ENCODE data around the gene PHLDB1. TPM values are rescaled to one million over a fixed set of nuclear protein-coding genes. Genes with fewer than 3 reads are reported as not detected.
A peak's percentile ranks its signal among the peaks of the same experiment; 100 is the strongest.
"Not testable (repeated sequence)": the region's sequence is repeated elsewhere in the genome, so short reads cannot be mapped to it uniquely, and the experiment has no call there.

Gene PHLDB1
- polyA plus RNA-seq (ENCODE audit: insufficient read length in 4 of 4), result 100 to 1,000 TPM; 103 to 191 (median 146) TPM

DNA sequence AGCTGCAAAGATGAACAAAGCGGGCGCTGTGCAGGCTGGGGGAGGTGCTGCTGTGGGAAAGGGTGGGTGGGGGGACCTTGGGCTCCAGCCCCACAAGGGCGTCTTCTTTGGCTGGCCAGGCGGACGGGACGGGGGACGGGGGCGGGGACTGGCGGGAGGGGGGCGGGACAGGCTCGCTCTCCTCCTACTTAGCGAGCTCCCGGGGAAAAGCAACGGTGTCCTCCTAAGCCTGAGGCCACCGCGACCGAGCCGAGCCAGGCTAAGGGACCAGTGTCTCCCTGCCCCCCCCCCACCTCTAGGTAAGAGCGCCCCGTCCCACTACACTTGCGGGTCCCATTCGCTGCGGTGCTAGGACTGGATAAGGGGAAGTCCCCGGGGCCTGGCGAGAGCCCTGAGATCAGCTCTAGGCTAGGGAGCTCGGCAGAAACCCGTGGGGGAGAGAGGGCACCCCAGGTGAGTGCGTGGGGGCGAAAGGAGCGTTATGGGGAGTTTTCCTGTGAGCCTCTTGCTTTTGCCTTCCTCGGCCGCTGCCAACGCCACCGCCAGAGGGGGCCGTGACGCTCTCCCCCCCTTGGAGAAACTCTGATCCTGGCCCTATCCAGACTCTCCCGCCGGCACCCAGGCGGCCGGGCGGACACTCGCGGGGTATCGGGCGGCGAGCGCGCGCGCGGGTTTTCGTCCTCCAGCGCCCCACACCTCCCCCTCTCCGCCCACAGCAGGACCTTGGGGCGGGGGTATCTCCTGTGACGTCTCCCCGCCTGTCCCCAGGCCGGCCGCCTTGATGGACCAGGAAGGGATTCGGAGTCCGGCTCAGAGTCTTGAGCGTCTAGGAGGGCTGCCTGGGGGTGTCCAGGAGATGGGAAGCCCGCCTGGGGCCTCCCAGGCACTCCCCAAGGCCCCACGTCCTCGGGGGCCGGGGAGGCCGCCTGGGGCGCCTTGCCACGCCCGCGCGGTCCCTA is at the start of gene PHLDB1:
Gene PHLDB1, plus strand, starts transcription at position 215 of the 959 bp plus-strand sequence. CDS start 6,222 bp downstream, outside the sequence.
- no peak for DNase-seq (ENCODE audit: low read depth in 4 of 4, low spot score in 2 of 4)

DNA sequence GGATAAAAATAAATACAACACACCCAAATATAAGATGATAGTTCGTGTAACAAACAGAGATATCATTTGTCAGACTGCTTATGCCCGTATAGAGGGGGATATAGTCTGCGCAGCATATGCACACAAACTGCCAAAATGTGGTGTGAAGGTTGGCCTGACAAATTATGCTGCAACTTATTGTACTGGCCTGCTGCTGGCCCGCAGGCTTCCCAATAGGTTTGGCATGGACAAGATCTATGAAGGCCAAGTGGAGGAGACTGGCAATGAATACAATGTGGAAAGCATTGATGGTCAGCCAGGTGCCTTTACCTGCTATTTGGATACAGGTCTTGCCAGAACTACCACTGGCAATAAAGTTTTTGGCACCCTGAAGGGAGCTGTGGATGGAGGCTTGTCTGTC is 46.6 kb upstream of the PHLDB1 start:
- DNase-seq (ENCODE audit: low read depth in 4 of 4, low spot score in 2 of 4), result no peak

DNA sequence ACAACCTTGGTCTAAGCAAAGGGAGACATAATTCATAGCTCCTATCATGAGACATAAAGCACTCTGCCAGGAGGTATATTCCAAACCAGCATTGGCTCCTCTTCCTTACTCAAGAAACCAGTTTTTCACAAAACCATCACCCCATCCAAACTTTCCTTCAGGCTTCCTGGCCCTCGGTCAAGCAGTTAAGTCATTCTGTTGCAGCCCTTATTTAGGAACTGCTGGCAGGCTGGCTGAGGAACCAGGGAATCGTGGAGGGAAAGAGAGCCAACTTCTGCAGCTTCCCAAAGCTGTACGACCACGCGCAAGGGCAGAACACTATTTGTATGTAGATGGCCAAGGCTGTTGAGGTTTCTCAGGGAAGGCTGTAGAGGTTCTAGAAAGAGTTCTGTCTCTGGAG is 42.4 kb upstream of the PHLDB1 start:
- no peak for DNase-seq (ENCODE audit: low read depth in 4 of 4, low spot score in 2 of 4)

DNA sequence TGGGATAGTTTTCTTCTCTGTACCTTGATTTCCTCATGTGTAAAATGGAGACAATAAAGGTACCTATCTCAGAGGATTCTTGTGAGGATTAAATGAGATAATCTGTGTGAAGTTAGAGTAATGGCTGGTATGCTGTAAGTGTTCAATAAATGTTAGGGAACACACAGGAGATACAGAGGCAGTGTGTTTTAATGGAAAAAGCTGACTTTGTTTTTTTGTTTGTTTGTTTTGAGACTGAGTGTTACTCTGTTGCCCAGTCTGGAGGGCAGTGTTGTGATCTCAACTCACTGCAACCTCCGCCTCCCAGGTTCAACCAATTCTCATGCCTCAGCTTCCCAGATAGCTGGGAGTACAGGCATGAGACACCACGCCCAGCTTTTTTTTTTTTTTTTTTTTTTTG is 37.7 kb upstream of the PHLDB1 start:
- no peak for DNase-seq (ENCODE audit: low read depth in 4 of 4, low spot score in 2 of 4)

DNA sequence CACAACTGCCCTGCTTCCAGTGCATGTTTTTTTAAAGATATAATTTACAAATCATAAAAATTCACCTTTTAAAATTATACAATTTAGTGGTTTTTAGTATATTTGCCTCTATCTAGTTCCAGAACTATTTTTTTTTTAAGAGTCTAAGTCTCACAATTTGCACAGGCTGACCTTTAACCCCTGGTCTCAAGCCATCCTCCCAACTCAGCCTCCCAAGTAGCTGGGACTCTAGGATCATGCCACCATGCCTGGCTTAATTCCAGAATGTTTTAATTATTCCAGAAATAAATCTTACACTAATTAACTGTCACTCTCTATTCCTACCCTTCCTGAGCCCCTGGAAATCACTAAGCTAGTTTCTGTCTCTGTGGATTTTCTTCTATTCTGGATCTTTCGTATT is 36.6 kb upstream of the PHLDB1 start:
- no peak for DNase-seq (ENCODE audit: low read depth in 4 of 4, low spot score in 2 of 4)

DNA sequence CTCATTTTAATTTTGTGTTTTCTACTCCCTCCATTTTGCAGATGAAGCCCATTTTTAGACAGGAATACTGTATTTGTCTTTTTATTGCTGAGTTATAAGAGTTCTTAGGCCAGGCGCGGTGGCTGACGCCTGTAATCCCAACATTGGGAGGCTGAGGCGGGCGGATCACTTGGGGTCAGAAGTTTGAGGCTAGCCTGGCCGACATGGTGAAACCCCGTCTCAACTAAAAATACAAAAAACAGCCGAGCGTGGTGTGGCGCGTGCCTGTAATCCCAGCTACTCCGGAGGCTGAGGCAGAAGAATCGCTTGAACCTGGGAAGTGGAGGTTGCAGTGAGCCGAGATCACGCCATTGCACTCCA is 35.7 kb upstream of the PHLDB1 start:
- not testable (repeated sequence) for DNase-seq (ENCODE audit: low read depth in 4 of 4, low spot score in 2 of 4)

DNA sequence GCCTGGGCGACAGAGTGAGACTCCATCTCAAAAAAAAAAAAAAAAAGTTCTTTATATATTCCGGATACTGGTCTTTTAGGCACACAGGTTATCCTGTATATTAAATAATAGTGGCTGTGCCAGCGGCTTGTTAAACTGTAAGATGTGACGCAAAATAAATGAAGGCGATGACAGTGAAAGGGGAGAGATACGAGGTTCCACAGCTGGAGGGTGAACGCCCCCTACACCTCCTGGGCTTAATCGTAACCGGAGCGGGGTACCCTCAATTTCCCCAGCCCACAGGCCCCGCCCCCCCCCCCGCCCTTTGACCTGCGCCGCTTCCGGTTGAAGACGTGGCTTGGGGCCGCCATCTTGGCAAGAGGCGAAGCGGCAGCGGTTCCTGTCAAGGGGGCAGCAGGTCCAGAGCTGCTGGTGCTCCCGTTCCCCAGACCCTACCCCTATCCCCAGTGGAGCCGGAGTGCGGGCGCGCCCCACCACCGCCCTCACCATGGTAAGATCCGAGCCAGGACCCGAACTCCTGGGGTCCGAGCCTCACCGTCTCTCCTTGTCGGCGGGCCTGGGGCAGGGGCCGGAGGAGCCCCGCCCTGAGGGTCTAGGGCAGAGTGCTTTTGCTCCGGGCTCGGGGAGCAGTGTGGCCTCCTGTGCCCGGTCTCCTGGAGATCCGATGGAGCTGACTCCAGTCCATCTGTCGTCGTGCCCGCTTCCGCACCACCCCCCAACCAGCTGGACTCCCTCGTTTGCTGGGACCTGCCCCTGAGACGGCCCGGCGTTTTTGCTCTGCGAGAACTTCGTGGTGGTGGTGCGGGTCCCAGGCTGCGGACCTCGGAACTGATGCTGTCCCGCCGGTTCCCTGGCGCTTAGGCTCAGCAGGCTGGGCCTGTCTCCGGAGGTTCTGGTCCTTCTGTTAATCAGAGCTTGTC is 35.1 kb upstream of the PHLDB1 start, which contains the start of gene ARCN1:
Gene ARCN1, plus strand, starts transcription at position 349 of the 920 bp plus-strand sequence. Its CDS starts 139 bp downstream, at position 488.
- peak; percentile 64 to 66 (median 65) for DNase-seq (ENCODE audit: low read depth in 4 of 4, low spot score in 2 of 4)

DNA sequence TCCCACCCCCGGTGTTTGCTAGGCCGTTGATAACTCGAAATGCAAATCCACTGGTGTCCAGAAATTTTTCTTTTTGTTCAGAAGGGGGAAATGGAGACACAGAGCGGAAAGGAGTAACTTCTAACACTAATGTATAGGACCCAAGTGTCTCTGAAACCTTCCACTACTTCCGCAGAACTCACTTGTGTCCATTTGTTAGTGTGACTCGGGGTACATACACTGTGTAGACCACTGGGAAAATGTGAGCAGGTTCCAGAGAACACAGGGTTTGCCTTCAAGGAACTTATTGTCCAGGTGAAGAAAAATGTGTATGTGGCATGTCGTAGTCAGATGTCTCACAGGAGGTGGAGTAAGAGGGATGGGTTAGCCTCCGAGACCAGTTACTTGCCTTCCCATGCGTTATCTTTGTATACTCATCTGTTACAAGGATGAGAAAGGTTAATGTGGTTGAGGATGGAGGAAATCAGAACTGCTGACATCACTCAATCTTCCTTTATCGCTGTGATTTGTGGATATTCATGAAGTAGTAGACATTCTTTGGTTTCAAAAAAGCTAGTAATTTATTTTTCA is 34.3 kb upstream of the PHLDB1 start:
- peak in 3 of 4 donors; percentile 28 to 64 (median 32) for DNase-seq (ENCODE audit: low read depth in 4 of 4, low spot score in 2 of 4)

DNA sequence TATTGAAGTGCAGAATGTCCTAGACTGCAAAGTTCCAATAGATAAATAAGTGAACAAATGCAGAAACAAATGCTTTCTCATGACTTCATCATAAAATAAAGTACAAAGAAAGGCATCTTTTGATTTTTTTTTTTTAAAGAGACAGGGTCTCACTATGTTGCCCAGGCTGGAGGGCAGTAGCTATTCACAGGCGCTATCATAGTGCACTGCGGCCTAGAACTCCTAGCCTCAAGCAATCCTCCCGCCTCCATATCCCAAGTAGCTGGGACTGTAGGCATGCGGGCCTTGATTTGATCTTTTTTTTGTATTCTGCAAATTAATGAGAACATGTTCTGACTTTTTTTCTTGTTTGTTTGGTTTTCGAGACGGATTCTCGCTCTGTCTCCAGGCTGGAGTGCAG is 32.8 kb upstream of the PHLDB1 start:
- DNase-seq (ENCODE audit: low read depth in 4 of 4, low spot score in 2 of 4), result no peak

DNA sequence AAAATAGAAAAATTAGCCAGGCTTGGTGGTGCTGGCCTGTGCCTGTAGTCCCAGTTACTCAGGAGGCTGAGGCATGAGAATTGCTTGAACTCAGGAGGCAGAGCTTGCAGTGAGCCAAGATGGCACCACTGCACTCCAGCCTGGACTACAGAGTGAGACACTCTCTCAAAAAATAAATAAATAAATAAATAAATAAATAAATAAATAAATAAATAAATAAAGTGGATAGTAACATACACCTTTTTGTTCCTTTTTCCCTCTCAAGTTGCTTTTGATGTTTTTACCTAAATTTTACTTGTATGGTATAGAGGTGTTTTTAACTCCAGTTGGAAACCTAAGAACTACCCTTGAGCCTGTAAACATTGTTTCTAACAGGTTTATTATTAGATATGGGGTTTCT is 29.4 kb upstream of the PHLDB1 start:
- not testable (repeated sequence) for DNase-seq (ENCODE audit: low read depth in 4 of 4, low spot score in 2 of 4)

DNA sequence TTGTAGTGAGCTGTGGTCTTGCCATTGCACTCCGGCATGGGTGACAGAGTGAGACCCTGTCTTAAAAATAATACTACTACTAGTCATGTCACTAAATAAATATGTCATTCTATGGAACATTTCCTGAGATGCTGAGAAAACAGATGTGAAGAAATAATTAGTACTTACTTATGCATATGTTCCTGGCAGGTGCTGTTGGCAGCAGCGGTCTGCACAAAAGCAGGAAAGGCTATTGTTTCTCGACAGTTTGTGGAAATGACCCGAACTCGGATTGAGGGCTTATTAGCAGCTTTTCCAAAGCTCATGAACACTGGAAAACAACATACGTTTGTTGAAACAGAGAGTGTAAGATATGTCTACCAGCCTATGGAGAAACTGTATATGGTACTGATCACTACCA is 26.4 kb upstream of the PHLDB1 start:
- DNase-seq (ENCODE audit: low read depth in 4 of 4, low spot score in 2 of 4), result no peak

DNA sequence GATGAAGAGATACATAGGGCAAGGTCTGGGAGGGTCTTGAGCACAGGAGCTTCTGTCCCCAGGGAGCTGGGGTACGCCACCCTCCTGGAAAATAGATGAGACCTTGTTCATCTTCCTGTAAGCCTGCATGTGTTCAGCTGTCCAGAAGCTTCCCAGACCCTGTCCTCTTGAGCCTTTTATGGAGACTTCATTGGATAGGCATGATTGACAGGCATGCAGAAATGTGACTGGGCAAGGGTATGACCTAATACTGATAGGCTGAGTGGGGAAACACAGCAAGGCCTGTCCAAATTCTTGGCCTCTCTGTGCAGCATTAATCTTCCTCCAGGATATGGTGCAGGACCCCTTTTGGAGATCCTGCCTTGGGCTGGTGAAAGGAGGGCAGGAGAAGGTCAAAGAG is 19.5 kb upstream of the PHLDB1 start:
- DNase-seq (ENCODE audit: low read depth in 4 of 4, low spot score in 2 of 4), result no peak

DNA sequence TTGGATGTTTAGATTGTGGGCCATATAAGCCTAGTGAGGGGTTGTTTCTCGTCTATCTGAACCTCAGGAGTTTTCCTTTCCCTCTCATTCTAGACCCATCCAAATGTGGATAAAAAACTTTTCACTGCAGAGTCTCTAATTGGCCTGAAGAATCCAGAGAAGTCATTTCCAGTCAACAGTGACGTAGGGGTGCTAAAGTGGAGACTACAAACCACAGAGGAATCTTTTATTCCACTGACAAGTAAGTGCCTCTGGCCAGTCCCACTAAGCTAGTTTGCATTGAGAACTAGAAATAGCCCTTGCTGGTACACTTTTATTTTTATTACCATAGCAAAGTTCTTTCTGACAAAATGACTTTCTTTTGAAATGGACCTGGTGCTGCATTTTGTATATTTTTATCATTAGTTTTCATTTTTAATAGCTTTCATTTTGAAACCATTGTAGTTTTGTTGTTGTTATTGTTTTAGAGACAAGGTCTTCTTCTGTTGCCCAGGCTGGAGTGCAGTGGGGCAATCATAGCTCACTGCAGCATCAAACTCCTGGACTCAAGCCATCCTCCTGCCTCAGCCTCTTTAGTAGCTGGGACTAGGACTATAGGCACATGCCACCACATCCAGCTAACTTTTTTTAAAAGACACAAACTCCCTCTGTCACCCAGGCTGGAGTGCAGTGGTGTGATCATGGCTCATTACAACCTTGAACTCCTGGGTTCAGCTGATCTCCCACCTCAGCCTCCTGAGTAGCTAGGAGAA is 14.6 kb upstream of the PHLDB1 start:
- DNase-seq (ENCODE audit: low read depth in 4 of 4, low spot score in 2 of 4), result no peak

DNA sequence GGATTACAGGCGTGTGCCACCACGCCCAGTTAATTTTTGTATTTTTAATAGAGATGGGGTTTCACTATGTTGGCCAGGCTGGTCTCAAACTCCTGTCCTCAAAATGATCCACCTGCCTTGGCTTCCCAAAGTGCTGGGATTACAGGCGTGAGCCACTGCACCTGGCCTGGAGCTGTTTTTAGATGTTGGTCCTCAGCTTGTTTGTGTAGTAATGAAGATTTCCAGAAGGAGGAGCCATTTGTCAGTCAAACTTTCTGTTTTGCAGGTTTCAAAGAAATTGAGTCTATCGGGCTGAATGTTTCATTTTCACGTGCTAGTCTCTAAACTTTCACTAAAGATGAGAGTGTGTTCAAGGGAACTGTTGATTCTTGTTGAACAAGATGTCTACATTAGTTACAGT is 12.4 kb upstream of the PHLDB1 start:
- not testable (repeated sequence) for DNase-seq (ENCODE audit: low read depth in 4 of 4, low spot score in 2 of 4)

DNA sequence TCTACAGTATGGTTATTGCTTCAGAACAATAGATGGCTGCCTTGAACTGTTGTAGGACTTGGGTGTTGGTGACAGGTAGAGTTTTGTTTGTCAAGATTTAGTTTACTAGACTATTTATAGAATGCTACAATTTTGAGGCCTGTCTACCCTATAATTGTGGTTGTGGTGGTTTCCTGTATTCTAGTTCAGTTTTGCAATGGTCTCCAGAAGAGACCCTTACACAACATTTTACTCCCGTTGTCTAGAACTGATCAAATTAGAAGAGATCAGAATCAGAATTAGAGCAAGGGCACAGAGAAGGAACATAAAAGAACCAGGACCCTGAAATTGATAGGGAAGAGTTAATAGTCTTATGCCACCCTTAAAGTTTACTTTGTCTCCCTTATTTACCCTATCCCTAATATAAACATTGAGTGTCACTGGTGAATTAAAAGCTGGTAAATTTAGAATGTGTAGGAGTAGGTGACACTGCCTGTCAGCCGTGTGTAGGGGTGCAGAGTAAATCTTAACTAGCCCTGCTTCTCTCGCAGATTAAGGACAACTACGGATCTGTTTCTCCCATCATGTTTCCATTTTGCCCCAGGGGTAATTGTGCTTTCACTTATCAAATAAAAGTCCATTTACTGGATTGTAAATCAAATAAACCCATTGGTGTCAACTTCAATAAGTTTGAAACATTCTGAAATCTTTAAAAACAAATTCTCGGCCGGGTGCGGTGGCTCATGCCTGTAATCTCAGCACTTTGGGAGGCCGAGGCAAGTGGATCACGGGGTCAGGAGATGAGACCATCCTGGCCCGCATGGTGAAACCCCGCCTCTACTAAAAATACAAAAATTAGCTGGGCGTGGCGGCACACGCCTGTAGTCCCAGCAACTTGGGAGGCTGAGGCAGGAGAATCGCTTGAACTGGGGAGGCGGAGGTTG is 10.9 kb upstream of the PHLDB1 start:
- no peak for DNase-seq (ENCODE audit: low read depth in 4 of 4, low spot score in 2 of 4)

DNA sequence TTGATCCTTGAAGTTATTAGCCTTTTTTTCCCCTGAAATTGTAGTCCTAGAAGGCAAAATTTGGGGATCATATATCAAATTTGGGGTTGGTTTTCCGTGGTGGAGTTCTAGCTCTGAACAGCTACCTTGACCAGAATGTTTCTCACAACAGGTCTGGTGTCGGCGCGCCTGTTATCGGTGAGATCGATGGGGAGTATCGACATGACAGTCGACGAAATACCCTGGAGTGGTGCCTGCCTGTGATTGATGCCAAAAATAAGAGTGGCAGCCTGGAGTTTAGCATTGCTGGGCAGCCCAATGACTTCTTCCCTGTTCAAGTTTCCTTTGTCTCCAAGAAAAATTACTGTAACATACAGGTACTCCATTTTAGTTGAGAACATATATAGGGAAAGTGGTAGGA is 9.9 kb upstream of the PHLDB1 start:
- DNase-seq (ENCODE audit: low read depth in 4 of 4, low spot score in 2 of 4), result no peak

DNA sequence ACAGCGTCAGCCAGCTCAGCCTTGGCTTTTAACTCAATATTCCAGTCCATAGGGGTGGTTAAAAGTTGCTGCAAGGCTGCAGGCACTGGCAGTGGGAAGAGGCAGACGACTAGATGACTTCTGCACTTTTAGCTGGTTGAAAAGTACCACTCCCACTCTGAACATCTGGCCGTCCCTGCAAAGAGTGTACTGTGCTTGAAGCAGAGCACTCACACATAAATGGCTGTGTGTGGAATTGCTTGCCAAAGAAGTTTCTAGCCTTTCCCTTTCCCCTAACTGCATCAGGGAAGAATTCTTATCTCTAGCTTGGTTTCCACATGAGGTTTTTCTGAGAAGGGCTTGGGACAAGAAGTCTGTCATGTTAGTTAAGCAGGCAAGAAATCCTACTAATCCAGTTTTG is 5.1 kb upstream of the PHLDB1 start:
- no peak for DNase-seq (ENCODE audit: low read depth in 4 of 4, low spot score in 2 of 4)

DNA sequence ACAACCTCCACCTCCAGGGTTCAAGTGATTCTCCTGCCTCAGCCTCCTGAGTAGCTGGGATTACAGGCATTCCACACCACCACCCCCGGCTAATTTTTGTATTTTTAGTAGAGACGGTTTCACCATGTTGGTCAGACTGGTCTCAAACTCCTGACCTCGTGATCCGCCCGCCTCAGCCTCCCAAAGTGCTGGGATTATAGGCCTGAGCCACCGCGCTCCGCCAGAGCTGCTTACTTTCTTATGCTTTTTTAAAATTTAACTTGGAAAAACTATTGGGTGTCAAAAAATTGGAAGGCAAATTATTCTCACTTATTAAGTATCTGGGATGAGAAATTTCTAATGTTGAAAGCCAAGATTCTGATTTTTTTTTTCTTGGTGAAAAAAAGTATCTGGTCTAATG is 3.7 kb upstream of the PHLDB1 start:
- not testable (repeated sequence) for DNase-seq (ENCODE audit: low read depth in 4 of 4, low spot score in 2 of 4)

DNA sequence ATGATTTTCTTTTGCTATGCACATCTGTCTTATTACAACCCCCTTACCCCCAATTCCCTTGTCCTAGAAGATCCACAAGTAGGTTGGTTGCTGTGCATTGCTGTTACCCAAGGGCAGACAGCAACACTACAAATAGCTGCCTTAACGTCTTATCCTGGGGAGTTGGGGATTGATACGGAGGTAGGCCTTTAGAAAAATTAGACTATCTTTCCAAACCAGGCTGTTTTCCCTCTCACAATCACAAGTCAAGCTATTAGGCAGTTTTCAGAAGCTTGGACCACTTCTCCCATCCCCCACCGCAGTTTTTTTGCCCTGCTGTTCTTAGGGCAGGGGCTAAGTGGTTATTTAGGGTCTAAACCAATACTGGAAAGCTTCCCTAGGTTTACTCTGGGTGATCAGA is 2.8 kb upstream of the PHLDB1 start:
- DNase-seq (ENCODE audit: low read depth in 4 of 4, low spot score in 2 of 4), result no peak

Measured in left renal cortex interstitium (tissue), 4 donors.